ENCODE measurements around the gene RTEL1. TPM values are rescaled to one million over a fixed set of nuclear protein-coding genes. Genes with fewer than 3 reads are reported as not detected.
"Not testable (repeated sequence)": the region's sequence is repeated elsewhere in the genome, so short reads cannot be mapped to it uniquely, and the experiment has no call there.

The RTEL1 gene
- total and polyA plus RNA-seq, 2 donors (not counting 1 experiment from before 2014, with no cell fraction given) = 15.1 to 32.6 TPM

GRCh38 chr20:63612276-63612931, 45.7 kb upstream of the RTEL1 start:
- Histone ChIP-seq H3K4me3 (ENCODE audit: control extremely low read depth in 1 of 5, extremely low read depth in 1 of 5, insufficient read depth in 1 of 5, low read depth in 2 of 5, low read length in 4 of 5) (no peak overlapping the region), H3K4me2 (replicated peaks; ENCODE audit: low read depth, low read length, poor library complexity, severe bottlenecking) (no peak overlapping the region), H3K4me1 (ENCODE audit: control insufficient read depth in 2 of 2, insufficient read depth in 2 of 2, low read length in 2 of 2) (peaks cover 0 to 6% of the 10 kb centered on the region in 2 donors), H3K27ac (ENCODE audit: low read length in 2 of 2) (no peak overlapping the region), H2AFZ (ENCODE audit: insufficient read depth, low read depth, low read length, poor library complexity, severe bottlenecking) (no peak overlapping the region), H4K20me1 (ENCODE audit: control insufficient read depth, insufficient read depth, low read length, poor library complexity, severe bottlenecking) (peaks cover 37% of the 10 kb centered on the region), H3K9me3 (ENCODE audit: control extremely low read depth in 1 of 3, control insufficient read depth in 2 of 3, insufficient read depth in 1 of 3, low read length in 2 of 3) (peaks cover 0 to 3% (median 0%) of the 10 kb centered on the region in 3 donors), H3K9ac (ENCODE audit: low read length) (no peak overlapping the region), H3K27me3 (replicated peaks in 1 of 4; ENCODE audit: control extremely low read depth in 1 of 4, control insufficient read depth in 3 of 4, insufficient read depth in 4 of 4, low read length in 3 of 4) (no peaks in the 10 kb centered on the region), H3K79me2 (ENCODE audit: control insufficient read depth, insufficient read depth, low read length) (peaks cover 63% of the 10 kb centered on the region), H3K36me3 (replicated peaks in 1 of 2; ENCODE audit: control extremely low read depth in 1 of 2, control insufficient read depth in 1 of 2, extremely low read depth in 1 of 2, insufficient read depth in 2 of 2, low read length in 1 of 2) (peaks cover 0 to 25% of the 10 kb centered on the region in 2 experiments)
- H3K4me1 Mint-ChIP-seq = peaks cover 5% of the 10 kb centered on the region
- intact Hi-C loops (cut with micrococcal nuclease) = no loop called here
- no peaks in the 10 kb centered on the region for H3K27me3 Mint-ChIP-seq
- ChIA-PET CTCF (interaction anchor here (1.0 to 1.5 kb wide), 2 partner anchors 30 to 31 kb away, joined by 3 to 5 read pairs; no protein-coding TSS in a partner anchor), POLR2A (interaction anchor here (1.1 kb wide), 1 partner anchor 25 kb away, joined by 3 read pairs; no protein-coding TSS in a partner anchor)
- DNase-seq (no peak), ATAC-seq (ENCODE audit: low read depth) (no peak)
- TF ChIP-seq EZH2 (IDR thresholded peaks at IDR 0.05; ENCODE audit: borderline replicate concordance, insufficient read depth, low read depth, low read length, poor library complexity, severe bottlenecking) (no peak), CTCF (IDR thresholded peaks at IDR 0.05) (no peak)
- no peak overlapping the region for H3K27ac Mint-ChIP-seq
- 92% methylated on average over 16 of the region's 20 CpGs for WGBS (ENCODE audit: insufficient coverage)
- no peak overlapping the region for H3K4me3 Mint-ChIP-seq
- no peaks in the 10 kb centered on the region for H3K9me3 Mint-ChIP-seq (ENCODE audit: insufficient read depth)

GRCh38 chr20:63613863-63614594, 44.1 kb upstream of the RTEL1 start:
- 100% methylated on average over 1 of the region's 18 CpGs for WGBS (ENCODE audit: insufficient coverage)
- H3K9me3 Mint-ChIP-seq (ENCODE audit: insufficient read depth); intact Hi-C loops (cut with micrococcal nuclease); H3K27me3 ChIP-seq (replicated peaks in 1 of 4; ENCODE audit: control extremely low read depth in 1 of 4, control insufficient read depth in 3 of 4, insufficient read depth in 4 of 4, low read length in 3 of 4); H3K27ac ChIP-seq (ENCODE audit: low read length in 2 of 2); H3K4me3 Mint-ChIP-seq; H2AFZ ChIP-seq (ENCODE audit: insufficient read depth, low read depth, low read length, poor library complexity, severe bottlenecking); H3K4me2 ChIP-seq (replicated peaks; ENCODE audit: low read depth, low read length, poor library complexity, severe bottlenecking); H3K27me3 Mint-ChIP-seq; ATAC-seq (ENCODE audit: low read depth); H3K27ac Mint-ChIP-seq; H3K9ac ChIP-seq (ENCODE audit: low read length); H3K4me1 ChIP-seq (ENCODE audit: control insufficient read depth in 2 of 2, insufficient read depth in 2 of 2, low read length in 2 of 2); H3K9me3 ChIP-seq (ENCODE audit: control extremely low read depth in 1 of 3, control insufficient read depth in 2 of 3, insufficient read depth in 1 of 3, low read length in 2 of 3); H3K4me3 ChIP-seq (ENCODE audit: control extremely low read depth in 1 of 5, extremely low read depth in 1 of 5, insufficient read depth in 1 of 5, low read depth in 2 of 5, low read length in 4 of 5); POLR2A ChIA-PET; DNase-seq; H3K4me1 Mint-ChIP-seq: not testable (repeated sequence)
- TF ChIP-seq CTCF (IDR thresholded peaks at IDR 0.05) = peak; percentile 39
- Histone ChIP-seq H3K36me3 (replicated peaks in 1 of 2; ENCODE audit: control extremely low read depth in 1 of 2, control insufficient read depth in 1 of 2, extremely low read depth in 1 of 2, insufficient read depth in 2 of 2, low read length in 1 of 2) (peaks cover 0 to 40% of the 10 kb centered on the region in 2 experiments), H3K79me2 (ENCODE audit: control insufficient read depth, insufficient read depth, low read length) (peaks cover 79% of the 10 kb centered on the region), H4K20me1 (ENCODE audit: control insufficient read depth, insufficient read depth, low read length, poor library complexity, severe bottlenecking) (peaks cover 44% of the 10 kb centered on the region)
- CTCF ChIA-PET = interaction anchor here (1.2 to 1.6 kb wide), 2 partner anchors 28 to 76 kb away, joined by 4 to 5 read pairs; no protein-coding TSS in a partner anchor
